Gastroesophageal sphincter (tissue), 4 donors: Measurements from ENCODE around the gene SYT1. TPM values are rescaled to one million over a fixed set of nuclear protein-coding genes. Genes with fewer than 3 reads are reported as not detected.

ENCODE experiments used
- ATAC-seq: fragments of 150-250 bp; one replicate; pipeline ENCODE4 v1.9.1; 2016; ENCODE audit warnings: mild to moderate bottlenecking, moderate library complexity
- H3K27ac ChIP-seq, 4 donors: fragments of 200-600 bp; sonication (generic) in 3 of 4; 1 replicate in 3 of 4; 2 replicates in 1 of 4; pipeline ENCODE4 v1.5.1; 2016 to 2019
- H3K27me3 ChIP-seq: fragments of 200-600 bp; sonication (generic); one replicate; pipeline ENCODE4 v1.5.1; 2019
- H3K36me3 ChIP-seq, 2 donors: fragments of 200-600 bp; sonication (generic); one replicate each; pipeline ENCODE4 v1.5.1; 2019; ENCODE audit warnings: control low read depth in 1 of 2
- H3K4me1 ChIP-seq, 3 donors: fragments of 200-600 bp; sonication (generic); 1 replicate in 2 of 3; 2 replicates in 1 of 3; pipeline ENCODE4 v1.5.1; 2016 to 2019; ENCODE audit warnings: control low read depth in 2 of 3
- H3K4me3 ChIP-seq, 2 donors: fragments of 200-600 bp; sonication (generic); one replicate each; pipeline ENCODE4 v1.5.1; 2019; ENCODE audit warnings: mild to moderate bottlenecking in 1 of 2, moderate library complexity in 1 of 2
- H3K9me3 ChIP-seq, 3 donors: fragments of 200-600 bp; sonication (generic); one replicate each; pipeline ENCODE4 v1.5.1; 2017 to 2019; ENCODE audit warnings: control low read depth in 2 of 3
- EP300 ChIP-seq: sonication (generic); formaldehyde crosslinking; IDR thresholded peaks from one replicate; pipeline ENCODE4 v1.6.1; 2017; ENCODE audit warnings: antibody characterized with exemption, mild to moderate bottlenecking
- POLR2A ChIP-seq, 2 donors: fragments of 450-650 bp; IDR thresholded peaks; one replicate each; pipeline ENCODE4 v1.6.1; 2017; ENCODE audit warnings: antibody characterized with exemption in 2 of 2, mild to moderate bottlenecking in 2 of 2, moderate library complexity in 1 of 2
- POLR2AphosphoS5 ChIP-seq: sonication (generic); formaldehyde crosslinking; IDR thresholded peaks from one replicate; pipeline ENCODE4 v1.6.1; 2017; ENCODE audit warnings: antibody characterized with exemption
- WGBS, 2 donors: methylation state at CpG; one replicate each; pipeline ENCODE4 v1.1.5; 2018; ENCODE audit warnings: low coverage in 1 of 2; 5-methylcytosine and 5-hydroxymethylcytosine counted together
- total RNA-seq, 4 donors: library from RNA; depleted of rRNA; stranded (reverse); fragments of >200 nt; gene quantifications; one replicate each; pipeline ENCODE4 v1.1.0, GENCODE V29; 2016
- TF ChIP-seq, protein P1 (sequence below), 4 experiments: fragments of 200-600 bp in 2 of 4; fragments of 450-650 bp in 2 of 4; sonication (generic) in 1 of 4; IDR thresholded peaks; one replicate each; pipeline ENCODE4 v1.5.1; 2017 to 2019; ENCODE audit warnings: antibody characterized with exemption in 4 of 4, mild to moderate bottlenecking in 2 of 4, moderate library complexity in 2 of 4

SYT1 gene
- total RNA-seq, 4 donors from 2014 or later: 1.9 to 6.6 (median 3.5) TPM

DNA sequence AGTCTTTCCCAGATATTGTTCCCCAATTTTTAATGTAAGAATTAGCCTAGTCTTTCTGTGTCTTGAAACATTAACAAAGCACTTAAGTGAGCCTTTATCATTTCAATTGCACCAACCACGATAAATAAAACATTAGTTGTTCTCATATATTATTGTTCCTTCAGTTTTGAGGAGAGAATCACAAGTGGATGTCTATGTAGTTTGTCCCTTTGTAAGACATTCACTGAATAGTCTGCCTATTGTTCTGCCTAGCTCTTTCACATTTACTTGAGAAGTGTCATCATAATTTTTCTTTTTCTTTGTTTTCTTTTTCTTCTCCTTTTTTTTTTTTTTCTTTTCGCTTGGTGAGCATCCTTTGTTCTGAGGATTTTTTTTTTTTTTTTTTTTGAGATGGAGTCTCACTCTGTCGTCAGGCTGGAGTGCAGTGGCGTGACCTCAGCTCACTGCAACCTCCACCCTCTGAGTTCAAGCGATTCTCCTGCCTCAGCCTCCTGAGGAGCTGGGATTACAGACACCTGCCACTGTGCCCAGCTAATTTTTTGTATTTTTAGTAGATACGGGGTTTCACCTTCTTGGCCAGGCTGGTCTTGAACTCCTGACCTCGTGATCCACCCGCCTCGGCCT lies 129.7 kb downstream of the SYT1 start:
- Histone ChIP-seq H3K4me1 (no peaks in the 10 kb centered on the region), H3K4me3 (no peak overlapping the region), H3K27me3 (no peaks in the 10 kb centered on the region), H3K9me3 (no peaks in the 10 kb centered on the region), H3K36me3 (no peaks in the 10 kb centered on the region), H3K27ac (no peak overlapping the region)
- WGBS, 2 donors: 88 to 91% methylated on average over 1 to 5 of the region's 9 CpGs
- TF ChIP-seq, protein P1, sequence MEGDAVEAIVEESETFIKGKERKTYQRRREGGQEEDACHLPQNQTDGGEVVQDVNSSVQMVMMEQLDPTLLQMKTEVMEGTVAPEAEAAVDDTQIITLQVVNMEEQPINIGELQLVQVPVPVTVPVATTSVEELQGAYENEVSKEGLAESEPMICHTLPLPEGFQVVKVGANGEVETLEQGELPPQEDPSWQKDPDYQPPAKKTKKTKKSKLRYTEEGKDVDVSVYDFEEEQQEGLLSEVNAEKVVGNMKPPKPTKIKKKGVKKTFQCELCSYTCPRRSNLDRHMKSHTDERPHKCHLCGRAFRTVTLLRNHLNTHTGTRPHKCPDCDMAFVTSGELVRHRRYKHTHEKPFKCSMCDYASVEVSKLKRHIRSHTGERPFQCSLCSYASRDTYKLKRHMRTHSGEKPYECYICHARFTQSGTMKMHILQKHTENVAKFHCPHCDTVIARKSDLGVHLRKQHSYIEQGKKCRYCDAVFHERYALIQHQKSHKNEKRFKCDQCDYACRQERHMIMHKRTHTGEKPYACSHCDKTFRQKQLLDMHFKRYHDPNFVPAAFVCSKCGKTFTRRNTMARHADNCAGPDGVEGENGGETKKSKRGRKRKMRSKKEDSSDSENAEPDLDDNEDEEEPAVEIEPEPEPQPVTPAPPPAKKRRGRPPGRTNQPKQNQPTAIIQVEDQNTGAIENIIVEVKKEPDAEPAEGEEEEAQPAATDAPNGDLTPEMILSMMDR (IDR thresholded peaks at IDR 0.05): no peak
- no peak for TF ChIP-seq EP300
- no peak for TF ChIP-seq POLR2AphosphoS5
- TF ChIP-seq POLR2A (IDR thresholded peaks at IDR 0.05): no peak
- no peak for ATAC-seq

DNA sequence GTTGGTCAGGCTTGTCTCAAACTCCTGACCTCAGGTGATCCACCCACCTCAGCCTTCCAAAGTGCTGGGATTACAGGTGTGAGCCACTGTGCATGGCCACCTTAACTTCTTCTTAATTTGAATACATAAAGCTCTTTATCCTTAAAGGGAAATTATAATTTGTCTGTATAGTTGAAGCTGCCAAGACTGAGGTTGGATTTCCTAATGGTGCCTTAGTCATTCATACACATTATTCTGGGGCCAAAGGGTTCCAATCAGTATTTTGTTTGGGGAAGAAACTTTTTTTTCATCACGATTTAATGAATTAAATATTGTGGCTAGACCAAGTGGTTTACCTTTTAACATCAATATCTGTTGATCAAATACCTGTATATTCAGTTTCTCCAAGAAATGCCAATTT lies 135.9 kb downstream of the SYT1 start:
- Histone ChIP-seq H3K9me3 (no peaks in the 10 kb centered on the region), H3K27ac (no peak overlapping the region), H3K27me3 (no peaks in the 10 kb centered on the region), H3K36me3 (no peaks in the 10 kb centered on the region), H3K4me3 (no peak overlapping the region), H3K4me1 (no peaks in the 10 kb centered on the region)
- no peak for ATAC-seq
- TF ChIP-seq POLR2AphosphoS5 (no peak), EP300 (no peak), POLR2A (IDR thresholded peaks at IDR 0.05) (no peak)
- TF ChIP-seq, protein P1 (IDR thresholded peaks at IDR 0.05): no peak
- 57 to 100% methylated on average over 1 of the region's 1 CpG for WGBS, 2 donors

DNA sequence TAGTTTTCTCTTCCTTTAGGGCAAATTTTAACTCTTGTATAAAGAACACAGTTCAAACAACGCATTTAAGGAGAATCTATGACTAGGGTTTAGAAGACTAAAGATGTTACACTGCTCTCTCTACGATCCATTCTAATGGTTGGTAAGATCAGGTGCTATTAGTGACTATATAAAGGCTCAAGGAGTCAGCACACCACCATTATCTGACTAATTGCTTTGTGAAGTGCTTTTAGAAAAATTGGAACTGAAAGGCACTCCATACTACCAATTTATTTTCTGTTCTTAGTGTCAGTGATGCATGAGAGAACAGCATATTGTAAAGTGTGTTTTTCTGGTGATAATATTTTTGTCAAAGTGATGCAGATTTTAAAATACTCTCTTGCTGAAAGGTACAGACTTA lies 136.8 kb downstream of the SYT1 start:
- no peaks in the 10 kb centered on the region for H3K9me3 ChIP-seq
- no peaks in the 10 kb centered on the region for H3K36me3 ChIP-seq
- ATAC-seq: no peak
- no peaks in the 10 kb centered on the region for H3K27me3 ChIP-seq
- WGBS, 2 donors: 73 to 81% methylated on average over 2 of the region's 2 CpGs
- H3K4me1 ChIP-seq: no peaks in the 10 kb centered on the region
- H3K4me3 ChIP-seq: no peak overlapping the region
- TF ChIP-seq, protein P1 (IDR thresholded peaks at IDR 0.05): no peak
- TF ChIP-seq EP300 (no peak), POLR2AphosphoS5 (no peak), POLR2A (IDR thresholded peaks at IDR 0.05) (no peak)
- no peak overlapping the region for H3K27ac ChIP-seq

DNA sequence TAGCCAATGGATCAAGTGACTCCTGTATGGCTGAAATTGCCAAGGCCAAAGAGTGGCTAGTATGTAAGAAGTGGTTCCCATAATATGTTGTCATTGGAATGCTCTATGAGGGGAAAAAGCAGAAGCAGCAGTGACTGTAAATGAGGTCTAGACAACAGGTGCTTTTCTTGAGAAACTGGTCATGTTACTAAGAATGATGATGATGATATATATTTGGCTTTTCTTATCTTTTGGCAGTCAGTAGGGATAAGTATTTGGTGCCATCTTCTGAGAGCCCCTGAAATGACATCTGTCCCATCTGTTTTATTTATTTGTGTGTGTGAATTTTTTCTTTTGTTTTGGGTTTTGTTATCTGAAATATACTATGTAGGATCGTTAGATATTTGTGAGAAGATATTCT lies 141.7 kb downstream of the SYT1 start:
- Histone ChIP-seq H3K27me3 (no peaks in the 10 kb centered on the region), H3K4me1 (no peaks in the 10 kb centered on the region), H3K9me3 (no peaks in the 10 kb centered on the region), H3K27ac (no peak overlapping the region), H3K4me3 (no peak overlapping the region), H3K36me3 (no peaks in the 10 kb centered on the region)
- no peak for ATAC-seq
- 73 to 88% methylated on average over 1 of the region's 1 CpG for WGBS, 2 donors
- no peak for TF ChIP-seq POLR2A (IDR thresholded peaks at IDR 0.05)
- TF ChIP-seq EP300: no peak
- TF ChIP-seq, protein P1 (IDR thresholded peaks at IDR 0.05): no peak
- TF ChIP-seq POLR2AphosphoS5: no peak

DNA sequence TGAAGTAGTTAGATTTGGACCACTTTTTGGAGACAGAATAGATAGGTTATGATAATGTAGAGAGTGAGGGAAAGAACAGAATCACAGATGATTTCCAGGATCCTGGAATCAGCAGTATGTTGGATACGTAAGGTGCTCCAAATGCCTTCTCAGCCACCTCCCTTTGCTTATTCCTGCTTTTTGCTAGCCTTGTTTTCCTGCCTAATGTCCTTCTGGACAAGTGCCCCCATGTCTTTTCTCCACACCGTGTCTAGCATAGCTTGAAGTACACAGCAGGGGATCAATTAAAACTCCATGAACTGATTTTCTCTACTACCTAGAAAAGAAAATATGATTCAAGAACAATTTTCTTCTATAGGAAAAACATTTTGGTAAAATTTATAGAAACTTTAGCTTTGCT lies 144.0 kb downstream of the SYT1 start:
- no peak for ATAC-seq
- Histone ChIP-seq H3K36me3 (no peaks in the 10 kb centered on the region), H3K27ac (no peak overlapping the region), H3K4me1 (no peaks in the 10 kb centered on the region), H3K4me3 (no peak overlapping the region), H3K9me3 (no peaks in the 10 kb centered on the region), H3K27me3 (no peaks in the 10 kb centered on the region)
- WGBS, 2 donors: 80 to 89% methylated on average over 2 of the region's 2 CpGs
- no peak for TF ChIP-seq EP300
- TF ChIP-seq, protein P1 (IDR thresholded peaks at IDR 0.05): no peak
- no peak for TF ChIP-seq POLR2A (IDR thresholded peaks at IDR 0.05)
- TF ChIP-seq POLR2AphosphoS5: no peak
